Ascending aorta (tissue), 2 donors: ENCODE results near the gene MAP2K7. TPM values are rescaled to one million over a fixed set of nuclear protein-coding genes. Genes with fewer than 3 reads are reported as not detected.
A peak's percentile ranks its signal among the peaks of the same experiment; 100 is the strongest.

ENCODE experiments used
- DNase-seq, 2 donors: peaks; one replicate each; pipeline ENCODE4 v3.0.0-alpha.2; 2019; ENCODE audit warnings: low spot score in 2 of 2
- H3K27ac ChIP-seq, 2 donors: fragments of 200-600 bp; sonication (generic); one replicate each; pipeline ENCODE4 v1.5.1; 2016 to 2017; ENCODE audit warnings: mild to moderate bottlenecking in 1 of 2
- H3K27me3 ChIP-seq: fragments of 200-600 bp; sonication (generic); one replicate; pipeline ENCODE4 v1.5.1; 2017
- H3K36me3 ChIP-seq, 2 donors: fragments of 200-600 bp; sonication (generic); one replicate each; pipeline ENCODE4 v1.5.1; 2016
- H3K4me1 ChIP-seq, 2 donors: fragments of 200-600 bp; sonication (generic); one replicate each; pipeline ENCODE4 v1.5.1; 2016 to 2017; ENCODE audit warnings: mild to moderate bottlenecking in 1 of 2
- H3K4me3 ChIP-seq, 2 donors: fragments of 200-600 bp; sonication (generic); one replicate each; pipeline ENCODE4 v1.5.1; 2016 to 2017; ENCODE audit warnings: mild to moderate bottlenecking in 1 of 2
- H3K9me3 ChIP-seq, 2 donors: fragments of 200-600 bp; sonication (generic); one replicate each; pipeline ENCODE4 v1.5.1; 2016
- intact Hi-C: fragments of 100-400 bp; cut with DNase I; formaldehyde crosslinking; loops from one replicate; pipeline ENCODE4 v1.15.1; 2023
- total RNA-seq: library from RNA; depleted of rRNA; stranded (reverse); fragments of >200 nt; gene quantifications from one replicate; pipeline ENCODE4 v1.1.0, GENCODE V29; 2016
- TF ChIP-seq, protein P1 (sequence below), 3 experiments: fragments of 200-600 bp in 2 of 3; fragments of 450-650 bp in 1 of 3; sonication (generic) in 2 of 3; IDR thresholded peaks; one replicate each; pipeline ENCODE4 v1.5.1; 2016 to 2019; ENCODE audit warnings: antibody characterized with exemption in 3 of 3, mild to moderate bottlenecking in 1 of 3, moderate library complexity in 1 of 3

MAP2K7 gene
- total RNA-seq, 1 donor from 2014 or later: 37.3 TPM

DNA sequence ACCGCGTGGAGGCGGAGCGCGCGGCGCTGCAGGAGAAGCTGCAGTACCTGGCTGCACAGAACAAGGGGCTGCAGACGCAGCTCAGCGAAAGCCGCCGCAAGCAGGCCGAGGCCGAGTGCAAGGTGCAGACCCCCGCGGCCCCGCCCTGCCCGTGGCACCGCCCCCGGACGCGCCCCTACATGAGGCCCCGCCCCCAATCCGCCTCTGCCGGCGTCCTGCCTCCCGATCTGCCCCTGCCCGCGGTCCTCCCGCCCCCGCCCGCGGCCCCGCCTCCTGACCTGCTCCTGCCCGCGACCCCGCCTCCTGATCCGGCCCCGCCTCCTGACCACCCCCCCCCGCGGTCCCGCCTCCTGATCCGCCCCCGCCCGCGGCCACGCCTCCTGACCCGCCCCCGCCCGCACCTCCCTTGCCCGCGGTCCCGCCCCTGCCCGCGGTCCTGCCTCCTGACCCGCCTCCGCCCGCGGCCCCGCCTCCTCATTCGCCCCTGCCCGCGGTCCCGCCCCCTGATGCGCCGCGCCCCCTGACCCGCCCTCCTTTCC lies 41.2 kb upstream of the MAP2K7 start:
- H3K4me3 ChIP-seq: peak overlapping the region; percentile 20 to 21
- H3K4me1 ChIP-seq: no peaks in the 10 kb centered on the region
- TF ChIP-seq, protein P1, sequence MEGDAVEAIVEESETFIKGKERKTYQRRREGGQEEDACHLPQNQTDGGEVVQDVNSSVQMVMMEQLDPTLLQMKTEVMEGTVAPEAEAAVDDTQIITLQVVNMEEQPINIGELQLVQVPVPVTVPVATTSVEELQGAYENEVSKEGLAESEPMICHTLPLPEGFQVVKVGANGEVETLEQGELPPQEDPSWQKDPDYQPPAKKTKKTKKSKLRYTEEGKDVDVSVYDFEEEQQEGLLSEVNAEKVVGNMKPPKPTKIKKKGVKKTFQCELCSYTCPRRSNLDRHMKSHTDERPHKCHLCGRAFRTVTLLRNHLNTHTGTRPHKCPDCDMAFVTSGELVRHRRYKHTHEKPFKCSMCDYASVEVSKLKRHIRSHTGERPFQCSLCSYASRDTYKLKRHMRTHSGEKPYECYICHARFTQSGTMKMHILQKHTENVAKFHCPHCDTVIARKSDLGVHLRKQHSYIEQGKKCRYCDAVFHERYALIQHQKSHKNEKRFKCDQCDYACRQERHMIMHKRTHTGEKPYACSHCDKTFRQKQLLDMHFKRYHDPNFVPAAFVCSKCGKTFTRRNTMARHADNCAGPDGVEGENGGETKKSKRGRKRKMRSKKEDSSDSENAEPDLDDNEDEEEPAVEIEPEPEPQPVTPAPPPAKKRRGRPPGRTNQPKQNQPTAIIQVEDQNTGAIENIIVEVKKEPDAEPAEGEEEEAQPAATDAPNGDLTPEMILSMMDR (IDR thresholded peaks at IDR 0.05): no peak
- peaks cover 6 to 22% of the 10 kb centered on the region in 2 donors for H3K36me3 ChIP-seq
- no peaks in the 10 kb centered on the region for H3K27me3 ChIP-seq
- H3K9me3 ChIP-seq: no peaks in the 10 kb centered on the region
- H3K27ac ChIP-seq: no peak overlapping the region
- no peak for DNase-seq
- intact Hi-C loops: no loop called here

DNA sequence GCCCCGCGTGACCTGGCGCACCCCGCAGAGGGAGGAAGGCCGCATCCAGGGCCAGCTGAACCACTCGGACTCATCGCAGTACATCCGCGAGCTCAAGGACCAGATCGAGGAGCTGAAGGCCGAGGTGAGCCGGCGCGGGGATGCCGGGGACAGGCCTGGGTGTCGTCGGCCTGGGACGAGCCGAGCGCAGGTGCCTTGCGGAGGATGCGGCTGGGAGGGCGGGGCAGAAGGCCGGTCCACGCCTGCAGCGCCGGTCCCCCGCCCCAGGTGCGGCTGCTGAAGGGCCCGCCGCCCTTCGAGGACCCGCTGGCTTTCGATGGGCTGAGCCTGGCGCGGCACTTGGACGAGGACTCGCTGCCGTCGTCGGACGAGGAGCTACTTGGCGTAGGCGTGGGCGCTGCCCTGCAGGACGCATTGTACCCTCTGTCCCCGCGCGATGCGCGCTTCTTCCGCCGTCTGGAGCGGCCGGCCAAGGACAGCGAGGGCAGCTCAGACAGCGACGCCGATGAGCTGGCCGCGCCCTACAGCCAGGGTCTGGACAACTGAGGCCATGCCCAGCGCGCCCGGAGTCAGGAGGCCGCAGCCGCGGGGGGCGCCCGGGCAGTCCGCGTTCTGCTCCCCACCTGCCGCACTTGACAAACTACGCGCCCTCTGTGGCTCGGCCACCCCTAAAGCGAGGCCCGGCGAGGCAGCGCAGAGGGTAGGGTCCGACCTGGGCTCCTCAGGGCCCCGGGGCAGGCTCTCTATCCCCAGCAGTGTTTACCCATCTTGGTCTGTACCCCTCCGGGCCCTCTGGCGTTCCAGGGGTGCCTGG lies 40.3 kb upstream of the MAP2K7 start:
- intact Hi-C loops: no loop called here
- no peak overlapping the region for H3K4me3 ChIP-seq

DNA sequence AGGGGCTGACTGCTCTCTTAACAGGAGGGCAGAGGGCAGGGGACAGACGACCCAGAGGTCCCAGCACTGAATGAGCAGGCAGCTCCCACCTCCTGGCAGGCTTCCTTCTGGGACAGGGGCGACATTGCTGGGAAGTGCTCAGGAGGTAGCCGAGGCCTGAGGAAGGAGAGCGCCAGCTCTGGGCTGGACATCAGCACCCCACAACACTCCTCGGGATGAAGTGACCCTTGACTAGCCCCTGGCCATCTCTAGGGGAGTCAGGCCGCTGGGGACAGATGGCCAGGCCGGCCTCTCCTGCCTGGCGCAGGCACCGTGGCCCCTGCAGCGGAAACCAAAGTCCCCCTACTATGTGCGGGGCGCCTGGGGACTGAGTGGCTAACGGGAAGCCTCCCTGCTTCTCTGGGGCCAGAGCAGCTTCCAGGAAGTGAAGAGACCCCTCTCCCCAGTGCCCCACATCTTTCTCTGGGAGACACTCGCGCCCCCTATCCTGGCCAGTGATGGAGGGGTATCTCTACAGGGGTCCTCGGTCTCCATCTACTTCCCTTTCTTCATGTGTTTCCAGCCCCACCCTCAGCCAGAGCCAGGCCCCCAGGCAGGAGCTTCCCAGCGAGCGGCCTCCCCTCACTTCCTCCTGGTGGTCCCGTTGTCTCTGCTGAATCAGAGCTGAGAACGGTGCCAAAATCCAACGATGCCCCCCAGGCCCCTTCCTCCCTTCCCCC lies 39.5 kb upstream of the MAP2K7 start:
- no peak overlapping the region for H3K27ac ChIP-seq
- no peak overlapping the region for H3K4me3 ChIP-seq
- H3K27me3 ChIP-seq: peaks cover 4% of the 10 kb centered on the region
- H3K36me3 ChIP-seq: peaks cover 6 to 13% of the 10 kb centered on the region in 2 donors
- no peak for DNase-seq
- TF ChIP-seq, protein P1 (IDR thresholded peaks at IDR 0.05): no peak
- no peaks in the 10 kb centered on the region for H3K9me3 ChIP-seq
- peaks cover 7 to 9% of the 10 kb centered on the region in 2 donors for H3K4me1 ChIP-seq
- intact Hi-C loops: no loop called here

More for the DNA sequence above, 40.3 kb upstream of the MAP2K7 start:
- Histone ChIP-seq H3K4me1 (peaks cover under 1 to 1% of the 10 kb centered on the region in 2 donors), H3K27ac (no peak overlapping the region), H3K36me3 (peaks cover 6 to 14% of the 10 kb centered on the region in 2 donors), H3K27me3 (peaks cover under 1% of the 10 kb centered on the region), H3K9me3 (no peaks in the 10 kb centered on the region)
- no peak for DNase-seq
- TF ChIP-seq, protein P1 (IDR thresholded peaks at IDR 0.05): no peak

DNA sequence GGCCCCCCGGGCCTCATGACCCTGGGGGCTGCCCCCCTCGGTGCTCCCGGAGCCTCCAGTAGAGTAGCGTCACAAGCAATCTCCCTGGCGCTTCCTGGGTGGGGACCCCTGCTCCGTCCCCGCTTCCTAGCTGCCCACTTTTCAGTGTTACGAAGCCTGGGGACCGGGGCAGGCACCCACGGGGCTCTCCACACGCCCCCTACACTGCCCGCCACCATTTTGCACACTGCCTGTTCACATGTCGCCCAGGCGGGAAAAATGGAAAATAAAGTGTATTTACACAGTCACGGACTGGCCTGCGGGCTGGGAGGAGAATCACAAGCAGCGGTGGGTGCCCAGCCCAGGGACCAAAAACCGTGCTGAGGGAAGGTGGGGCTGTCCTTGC lies 39.0 kb upstream of the MAP2K7 start:
- intact Hi-C loops: no loop called here
- DNase-seq: no peak
- H3K36me3 ChIP-seq: peaks cover 6 to 10% of the 10 kb centered on the region in 2 donors
- peaks cover 4% of the 10 kb centered on the region for H3K27me3 ChIP-seq
- H3K4me3 ChIP-seq: no peak overlapping the region
- TF ChIP-seq, protein P1 (IDR thresholded peaks at IDR 0.05): no peak
- peaks cover 12 to 14% of the 10 kb centered on the region in 2 donors for H3K4me1 ChIP-seq
- H3K9me3 ChIP-seq: no peaks in the 10 kb centered on the region
- H3K27ac ChIP-seq: no peak overlapping the region

DNA sequence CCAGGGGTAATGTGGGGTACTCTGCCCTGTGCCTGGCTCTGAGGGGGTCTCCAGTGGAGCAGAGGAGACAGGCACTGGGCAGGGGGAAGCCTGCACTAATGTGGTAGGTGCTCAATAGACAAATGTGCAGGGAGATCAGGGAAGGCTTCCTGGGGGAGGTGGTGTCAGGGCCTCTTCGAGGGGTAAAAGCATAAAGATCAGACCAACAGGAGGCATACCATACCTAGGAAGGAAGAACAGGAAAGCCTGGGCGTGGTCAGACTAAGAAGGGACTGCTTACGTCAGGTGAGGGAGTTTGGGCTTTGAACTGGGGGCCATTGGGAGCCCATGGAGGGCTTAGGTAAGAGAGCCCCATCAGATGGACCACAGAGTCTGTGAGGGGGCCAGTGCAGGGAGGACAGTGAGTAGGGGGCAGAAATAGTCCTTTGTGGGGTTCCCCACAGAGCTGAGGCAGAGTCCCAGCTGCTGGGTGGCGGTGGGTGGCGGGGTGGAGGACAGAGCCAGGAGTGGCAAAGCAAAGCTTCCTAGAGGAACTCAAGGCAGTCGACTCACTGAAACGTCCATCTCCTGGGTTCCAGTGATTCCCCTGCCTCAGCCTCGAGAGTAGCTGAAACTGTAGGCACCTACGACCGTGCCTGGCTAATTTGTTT lies 38.3 kb upstream of the MAP2K7 start:
- Histone ChIP-seq H3K9me3 (no peaks in the 10 kb centered on the region), H3K27ac (no peak overlapping the region), H3K4me3 (no peak overlapping the region), H3K27me3 (peaks cover 4% of the 10 kb centered on the region), H3K36me3 (peaks cover 6 to 8% of the 10 kb centered on the region in 2 donors), H3K4me1 (peaks cover 14 to 15% of the 10 kb centered on the region in 2 donors)
- intact Hi-C loops: no loop called here
- no peak for DNase-seq
- TF ChIP-seq, protein P1 (IDR thresholded peaks at IDR 0.05): no peak
